ENCODE results near the gene AQP1.

Gene AQP1

DNA sequence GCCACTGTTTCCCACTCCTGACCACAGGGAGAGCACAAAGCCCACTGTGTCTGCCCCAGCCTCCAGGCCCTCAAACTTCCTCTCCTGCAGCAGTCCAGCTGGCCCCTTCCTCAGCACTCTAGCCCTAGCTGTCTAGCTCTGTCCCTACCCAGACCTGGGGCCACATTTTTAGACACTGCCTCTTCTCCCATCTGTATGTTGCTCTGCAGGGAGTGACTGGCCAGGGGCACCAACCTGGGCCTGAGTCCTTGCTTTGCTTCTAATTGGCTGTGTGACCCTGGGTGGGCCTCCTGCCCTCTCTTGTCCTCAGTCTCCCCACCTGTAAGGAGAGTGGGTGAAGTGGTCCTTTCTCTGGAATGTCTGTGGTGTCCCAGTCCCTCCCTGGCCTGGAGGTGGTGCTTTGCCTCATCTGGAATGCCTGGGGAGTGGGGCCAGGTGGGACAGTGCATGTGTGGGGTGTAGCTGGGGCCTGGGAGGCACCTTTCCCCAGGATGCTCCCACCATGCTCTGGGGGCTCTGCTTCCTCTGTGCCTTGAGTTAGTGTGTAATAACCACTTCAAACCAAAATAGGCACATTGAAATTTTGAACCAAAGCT, 25.1 kb downstream of the AQP1 start:
- no peak for DNase-seq (ENCODE audit: low read depth)

DNA sequence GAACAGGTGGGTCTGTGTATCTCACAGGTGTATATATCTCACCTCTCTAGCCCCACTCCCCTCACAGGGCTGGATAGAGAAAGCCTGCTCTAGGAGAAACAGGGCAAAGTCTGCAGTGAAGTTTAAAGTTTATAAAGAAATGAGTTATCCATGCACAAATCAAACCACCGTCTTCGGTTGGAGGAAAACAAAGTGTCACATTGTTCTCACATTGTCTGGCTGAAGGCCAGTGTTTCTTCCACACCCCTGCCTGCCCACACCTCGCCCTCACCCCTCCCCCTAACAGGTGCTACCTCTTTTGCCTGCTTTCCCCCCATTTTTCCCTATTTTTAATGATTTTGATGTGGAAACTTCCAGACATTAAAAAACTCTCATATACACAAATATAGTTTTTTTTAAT, 25.8 kb downstream of the AQP1 start:
- no peak for DNase-seq (ENCODE audit: low read depth)

GRCh38 chr7:30938435-30939316, 27.0 kb downstream of the AQP1 start:
- DNase-seq (ENCODE audit: low read depth), result peak; percentile 67

GRCh38 chr7:30941582-30942323, 30.1 kb downstream of the AQP1 start:
- no peak for DNase-seq (ENCODE audit: low read depth)

DNA sequence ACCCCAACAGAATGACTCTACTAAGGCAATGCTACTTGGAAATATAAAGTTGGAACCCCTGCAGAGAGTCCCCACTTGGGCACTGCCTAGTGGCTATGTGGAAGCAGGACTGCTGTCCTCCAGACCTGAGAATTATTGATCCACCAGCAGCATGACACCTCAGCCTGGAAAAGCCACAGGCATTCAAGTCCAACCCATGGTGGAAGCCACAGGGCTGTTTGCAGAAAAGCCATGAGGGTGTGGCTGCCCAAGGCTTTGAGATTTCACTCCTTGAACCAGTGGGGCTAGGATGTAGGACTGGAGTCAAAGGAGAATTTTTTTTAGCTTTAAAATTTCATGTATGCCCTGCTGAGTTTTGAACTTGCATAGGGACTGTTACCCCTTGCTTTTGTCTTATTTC, 38.5 kb downstream of the AQP1 start:
- DNase-seq (ENCODE audit: low read depth), result no peak

- DNase-seq (ENCODE audit: low read depth), result no peak
Measured at GRCh38 chr7:30954914-30955313, 43.3 kb downstream of the AQP1 start.

DNA sequence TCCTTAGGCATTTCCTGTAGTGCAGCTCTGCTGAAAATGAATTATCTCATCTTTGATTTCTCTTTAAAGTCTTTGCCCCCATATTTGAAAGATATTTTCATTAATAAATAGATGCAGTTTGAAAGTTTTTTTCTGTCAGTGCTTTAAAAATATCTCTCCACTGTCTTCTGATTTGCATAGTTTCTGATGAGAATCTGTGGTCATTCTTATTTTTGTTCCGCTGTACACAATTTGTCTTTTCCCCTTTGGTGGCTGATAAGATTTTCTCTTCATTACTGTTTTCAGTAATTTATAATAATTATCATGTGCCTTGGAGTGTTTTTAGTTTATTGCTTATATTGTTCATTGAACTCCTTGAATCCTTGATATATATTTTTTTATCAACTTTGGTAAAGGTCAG, 45.1 kb downstream of the AQP1 start:
- DNase-seq (ENCODE audit: low read depth), result no peak

DNA sequence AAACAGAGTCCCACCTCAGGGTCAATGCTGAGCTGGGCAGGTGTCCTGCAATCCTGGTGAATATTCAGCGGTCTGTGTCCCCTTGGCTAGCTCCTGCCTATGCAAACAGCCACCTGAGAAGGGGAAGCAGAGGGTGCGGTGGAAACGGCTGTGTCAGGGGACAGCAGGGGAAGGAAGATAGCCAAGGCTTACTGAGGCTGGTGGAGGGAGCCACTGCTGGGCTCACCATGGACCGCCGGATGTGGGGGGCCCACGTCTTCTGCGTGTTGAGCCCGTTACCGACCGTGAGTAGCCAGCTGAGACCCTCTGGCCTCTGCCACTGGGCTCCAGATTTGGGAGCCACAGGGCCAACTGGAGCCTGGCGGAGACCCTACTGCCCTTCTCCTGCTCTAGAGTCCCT, 52.2 kb downstream of the AQP1 start, which contains the start of gene GHRHR:
Gene GHRHR, plus strand, starts transcription at position 112 of the 400 bp plus-strand sequence. Its CDS starts 116 bp downstream, at position 228.
- no peak for DNase-seq (ENCODE audit: low read depth)

DNA sequence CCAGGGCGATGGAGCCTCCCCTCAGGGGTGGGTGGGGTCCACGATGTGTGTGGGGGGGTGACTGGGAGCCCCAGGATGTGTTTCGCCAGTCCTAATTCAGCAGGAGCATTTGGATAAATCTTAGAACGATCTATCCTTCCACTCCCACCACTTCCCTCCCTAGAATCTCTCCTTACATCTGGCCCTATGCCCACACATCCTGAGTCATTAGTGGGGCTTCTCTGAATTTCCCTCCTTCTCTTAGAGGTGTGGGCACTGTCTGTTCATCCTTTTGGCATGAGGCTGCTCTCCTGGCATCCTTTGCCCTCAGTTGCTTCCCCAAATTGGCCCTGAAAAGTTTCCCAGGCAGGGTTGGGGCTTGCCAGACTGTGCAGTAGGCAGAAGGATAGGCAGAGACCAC, 53.7 kb downstream of the AQP1 start:
- peak; percentile 14 for DNase-seq (ENCODE audit: low read depth)

DNA sequence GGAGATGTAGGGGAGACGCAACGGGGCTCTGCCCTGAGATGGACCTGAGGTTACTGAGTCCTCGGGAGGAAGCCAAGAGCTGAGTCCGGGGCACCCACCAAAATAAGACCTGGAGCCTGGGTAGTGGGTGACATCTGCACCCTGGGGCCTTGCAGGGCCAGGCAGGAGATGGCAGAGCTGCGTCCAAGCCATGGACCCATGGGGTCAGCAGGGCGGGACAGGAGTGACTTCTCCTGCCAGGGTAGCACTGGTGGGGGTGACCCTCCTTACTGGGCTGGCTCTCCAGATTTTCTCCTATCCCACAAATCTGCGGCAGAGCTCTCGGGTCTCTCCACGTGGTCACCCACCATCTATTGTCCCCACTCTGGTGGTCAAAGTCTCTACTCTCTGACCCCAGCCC, 54.2 kb downstream of the AQP1 start:
- DNase-seq (ENCODE audit: low read depth), result no peak

DNA sequence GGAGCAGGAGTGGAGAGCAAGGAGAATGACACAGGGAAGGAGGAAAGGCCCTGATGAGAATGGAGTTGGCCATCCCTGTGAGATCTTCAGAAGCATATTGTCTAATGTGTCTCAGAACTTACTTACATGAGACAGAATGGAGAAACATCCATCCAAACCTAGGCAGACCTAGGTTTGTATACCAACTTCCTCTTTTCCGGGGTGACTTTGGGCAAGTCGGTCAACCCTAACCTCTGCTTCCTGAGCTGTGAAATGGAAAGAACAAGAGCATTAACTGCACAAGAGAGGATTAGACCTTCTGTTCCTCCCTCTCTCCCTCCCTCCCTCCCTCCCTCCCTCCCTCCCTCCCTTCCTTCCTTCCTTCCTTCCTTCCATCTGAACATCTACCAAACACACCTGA, 56.6 kb downstream of the AQP1 start:
- DNase-seq (ENCODE audit: low read depth), result no peak

- no peak for DNase-seq (ENCODE audit: low read depth)
Measured at GRCh38 chr7:30968747-30969603, 57.3 kb downstream of the AQP1 start.

DNA sequence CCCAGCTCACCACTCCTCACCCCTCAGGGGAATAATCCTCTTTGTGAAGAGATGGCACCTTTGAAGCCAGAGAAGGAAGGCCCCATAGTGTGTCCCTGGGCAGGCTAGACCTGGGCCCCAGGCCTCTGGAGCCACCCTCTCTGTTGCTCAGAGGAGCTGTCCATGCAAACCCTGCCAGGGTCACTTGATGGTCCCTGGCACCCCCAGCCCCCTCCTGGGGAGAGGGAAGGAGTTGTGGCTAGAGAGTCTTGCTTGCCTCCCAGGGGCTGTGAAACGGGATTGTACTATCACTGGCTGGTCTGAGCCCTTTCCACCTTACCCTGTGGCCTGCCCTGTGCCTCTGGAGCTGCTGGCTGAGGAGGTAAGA, 57.9 kb downstream of the AQP1 start:
- DNase-seq (ENCODE audit: low read depth), result no peak

DNA sequence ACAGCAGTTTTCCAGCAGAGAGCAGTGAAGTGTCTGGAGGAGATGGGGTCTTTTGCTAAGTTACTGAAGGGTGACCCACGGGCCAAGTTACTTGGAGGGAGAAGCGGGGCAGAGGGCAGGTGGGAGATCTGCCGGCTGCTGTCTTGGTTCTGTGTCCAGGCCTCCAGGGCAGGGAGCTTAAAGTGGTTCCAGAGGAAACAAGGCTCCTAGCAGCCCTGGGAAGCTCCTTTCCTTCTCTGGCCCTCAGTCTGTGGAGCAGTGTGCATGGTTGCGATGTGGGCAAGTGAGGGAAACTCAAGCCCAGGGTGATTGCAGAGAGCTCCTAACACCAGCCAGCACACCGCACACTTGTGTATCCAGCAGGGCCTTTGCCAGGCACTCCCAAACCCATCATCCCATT, 58.4 kb downstream of the AQP1 start:
- DNase-seq (ENCODE audit: low read depth), result no peak

DNA sequence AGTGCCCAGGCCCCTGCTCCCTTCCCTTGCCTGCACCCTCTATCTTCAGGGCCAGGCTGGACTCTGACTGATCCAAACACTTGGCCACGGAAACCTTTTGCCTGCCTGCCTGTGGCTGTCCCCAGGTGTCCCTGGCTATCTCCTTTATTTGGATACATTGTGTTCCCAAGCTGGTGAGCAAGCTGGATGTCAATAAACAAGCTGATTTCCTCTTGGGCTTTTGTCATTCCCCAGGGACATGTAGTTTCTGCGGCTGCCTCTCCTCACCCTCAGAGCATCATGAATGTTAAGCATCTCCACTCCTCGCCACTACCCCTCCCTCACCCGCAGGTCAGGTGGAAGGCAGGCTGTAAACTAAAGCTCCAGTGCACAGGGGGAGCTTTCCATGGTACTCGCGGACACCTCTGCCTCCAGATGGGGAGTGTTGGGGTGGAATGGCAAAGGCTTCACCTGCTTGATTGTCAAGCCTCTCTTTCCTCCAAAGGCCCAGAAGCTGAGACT, 59.0 kb downstream of the AQP1 start:
- DNase-seq (ENCODE audit: low read depth), result peak; percentile 4

DNA sequence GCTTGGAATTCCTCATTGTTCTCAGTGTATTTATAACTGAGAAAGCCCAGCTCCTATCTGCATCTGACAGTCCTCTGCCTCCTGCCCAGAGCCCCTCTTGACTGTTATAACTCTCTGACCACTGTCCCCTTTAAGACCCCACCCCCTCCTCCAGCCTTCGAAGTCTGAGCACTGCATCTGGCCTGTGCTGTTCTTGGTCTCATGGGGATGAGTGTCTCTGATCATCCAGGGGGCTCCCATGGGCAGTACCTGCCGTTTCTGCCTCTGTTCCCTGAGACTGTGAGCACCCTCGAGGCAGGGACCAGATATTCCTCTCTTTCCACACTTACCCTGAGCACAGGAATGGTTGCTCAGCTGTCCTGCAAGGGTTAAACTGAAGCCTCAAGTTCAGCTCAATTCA, 59.8 kb downstream of the AQP1 start:
- DNase-seq (ENCODE audit: low read depth), result no peak

GRCh38 chr7:30971840-30972563, 60.3 kb downstream of the AQP1 start:
- no peak for DNase-seq (ENCODE audit: low read depth)

DNA sequence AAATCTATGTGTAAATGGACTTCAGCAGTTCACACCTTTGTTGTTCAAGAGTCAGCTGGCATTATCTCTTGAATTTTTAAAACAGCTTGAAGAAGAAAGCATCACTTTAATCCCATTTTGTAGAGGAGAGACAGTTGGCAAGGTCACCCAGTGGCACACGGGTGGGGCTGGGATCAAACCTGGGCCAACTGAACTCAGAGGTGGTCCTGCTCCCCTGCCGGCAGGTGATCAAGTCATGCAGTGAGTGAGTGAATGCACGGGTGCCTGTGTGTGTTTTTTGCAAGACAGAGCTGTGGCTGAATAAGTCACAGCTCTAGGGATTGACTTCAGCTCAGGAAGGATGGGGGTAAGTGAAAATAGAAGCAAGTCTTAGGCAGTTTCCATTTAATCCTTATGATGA, 61.6 kb downstream of the AQP1 start:
- DNase-seq (ENCODE audit: low read depth), result no peak

GRCh38 chr7:30973791-30974604, 62.3 kb downstream of the AQP1 start:
- no peak for DNase-seq (ENCODE audit: low read depth)

DNA sequence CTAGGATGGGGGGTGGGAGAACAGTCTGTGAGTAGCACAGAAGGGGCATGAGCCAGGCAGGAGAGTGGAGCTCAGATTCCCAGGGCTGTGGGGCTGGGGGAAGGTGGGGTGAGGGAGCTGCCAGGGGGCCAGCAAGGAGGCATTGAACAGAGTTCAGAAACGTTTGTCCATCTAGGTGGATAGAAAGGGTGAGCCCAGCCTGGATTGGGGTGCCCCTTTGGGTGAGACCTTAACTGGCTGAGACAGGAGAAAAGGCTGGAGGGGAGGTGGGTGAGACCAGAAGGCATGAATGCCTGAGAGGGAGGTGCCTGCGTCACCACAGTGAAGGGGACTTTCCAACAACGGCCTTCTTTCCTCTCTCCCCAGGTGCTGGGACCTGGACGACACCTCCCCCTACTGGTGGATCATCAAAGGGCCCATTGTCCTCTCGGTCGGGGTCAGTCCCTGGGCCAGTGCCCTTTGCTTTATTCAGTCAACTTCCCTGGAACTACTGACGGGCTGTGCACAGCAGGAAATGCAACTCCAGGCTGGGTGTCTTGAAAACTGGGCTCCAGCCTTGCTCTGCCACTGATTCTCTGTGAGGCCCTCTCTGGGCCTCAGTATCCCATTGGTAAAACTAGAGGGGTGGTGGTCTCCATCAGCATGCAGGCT, 63.1 kb downstream of the AQP1 start:
- DNase-seq (ENCODE audit: low read depth), result peak; percentile 37
